NCI-H748 (cell line): ENCODE data around the gene B9D2.
"Not testable (repeated sequence)": the region's sequence is repeated elsewhere in the genome, so short reads cannot be mapped to it uniquely, and the experiment has no call there.

Source experiments
- DNase-seq: peaks from one replicate; lab custom pipeline; 2025; ENCODE audit not compliant: unreplicated experiment; lab: John Stamatoyannopoulos, UW

Gene B9D2

DNA sequence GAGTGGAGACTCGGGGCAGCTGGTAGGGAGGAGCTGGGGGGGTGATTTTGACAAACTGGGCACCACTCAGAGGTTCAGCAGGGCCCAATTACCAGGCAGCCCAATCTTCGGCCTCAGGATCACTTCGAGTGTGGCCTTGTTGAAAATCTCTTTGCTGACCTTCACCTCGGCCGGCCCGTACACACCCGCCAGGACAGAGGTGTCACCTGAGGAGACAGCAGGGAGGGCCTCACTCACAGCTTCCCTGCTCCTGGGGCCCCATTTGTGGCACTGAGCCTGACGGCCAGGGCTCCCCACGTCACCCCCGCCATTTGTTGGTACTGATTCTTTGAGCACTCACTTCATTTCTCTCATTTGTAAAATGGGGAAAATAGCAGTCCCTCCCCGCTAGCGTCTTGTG lies 28.8 kb upstream of the B9D2 start:
- DNase-seq: no peak

DNA sequence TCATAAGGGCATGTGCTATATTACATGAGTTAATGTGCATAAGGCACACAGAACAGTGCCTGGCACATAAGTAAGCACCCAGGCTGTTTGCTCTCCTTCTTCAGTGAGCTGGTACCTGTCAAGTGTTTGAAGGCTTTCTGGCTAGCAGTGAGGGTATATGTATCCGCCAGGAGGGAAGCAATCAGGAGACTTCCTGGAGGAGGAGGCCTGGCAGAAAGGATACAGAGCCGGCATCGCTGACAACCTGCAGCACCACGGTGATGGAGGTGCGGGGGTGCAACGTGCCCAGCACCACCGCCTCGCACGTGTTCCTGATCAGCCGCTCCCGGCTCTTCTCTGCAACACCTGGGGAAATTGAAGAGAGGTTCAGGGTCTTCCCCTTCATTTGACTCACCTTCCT lies 27.7 kb upstream of the B9D2 start:
- DNase-seq: no peak

DNA sequence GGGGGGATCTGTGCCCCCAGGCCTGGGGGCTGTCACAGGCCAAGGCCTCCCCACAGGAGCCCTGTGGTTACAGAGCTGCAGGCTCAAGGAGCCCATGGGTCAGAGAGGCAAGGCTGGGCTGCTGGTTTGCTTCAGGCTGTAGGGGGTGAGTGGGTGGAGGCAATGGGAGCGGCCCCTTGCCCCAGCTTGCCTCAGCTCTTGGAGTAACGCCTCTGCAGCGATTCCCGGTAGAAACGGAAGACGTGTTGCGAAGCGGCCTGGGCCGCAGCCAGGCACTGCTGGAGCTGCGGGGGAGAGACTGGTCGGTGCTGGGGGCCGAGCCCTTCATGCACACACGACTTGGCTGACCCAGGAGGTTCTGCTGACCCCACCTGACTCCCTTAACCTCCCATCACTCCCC lies 22.5 kb upstream of the B9D2 start:
- DNase-seq: no peak

DNA sequence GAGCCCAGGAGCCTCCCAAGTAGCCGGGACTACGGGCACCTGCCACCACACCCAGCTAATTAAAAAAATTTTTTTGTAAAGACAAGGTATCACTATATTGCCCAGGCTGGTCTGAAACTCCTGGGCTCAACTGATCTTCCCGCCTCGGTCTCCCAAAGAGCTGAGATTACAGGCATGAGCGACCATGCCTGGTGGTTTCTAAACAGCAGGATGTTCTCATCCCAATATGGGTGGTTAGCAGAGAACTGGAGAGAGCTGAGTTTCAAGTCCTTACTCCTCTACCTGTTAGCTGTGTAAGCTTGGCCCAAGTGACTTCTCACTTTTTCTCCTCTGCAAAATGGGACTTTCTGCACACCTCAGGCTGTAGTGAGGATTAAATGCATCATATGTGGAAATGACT lies 20.4 kb upstream of the B9D2 start:
- no peak for DNase-seq

DNA sequence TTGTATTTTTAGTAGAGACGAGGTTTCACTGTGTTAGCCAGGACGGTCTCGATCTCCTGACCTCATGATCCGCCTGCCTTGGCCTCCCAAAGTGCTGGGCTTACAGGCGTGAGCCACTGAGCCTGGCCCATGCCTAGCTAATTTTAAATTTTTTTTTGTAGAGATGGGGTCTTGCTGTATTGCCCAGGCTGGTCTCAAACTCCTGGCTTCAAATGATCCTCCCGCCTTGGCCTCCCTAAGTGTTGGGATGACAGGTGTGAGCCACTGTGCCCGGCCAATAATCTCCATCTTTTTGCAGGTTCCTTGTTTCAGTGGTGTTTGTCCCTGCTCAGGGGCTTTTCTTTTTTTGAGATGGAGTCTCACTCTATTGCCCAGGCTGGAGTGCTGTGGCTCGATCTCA lies 17.6 kb upstream of the B9D2 start:
- not testable (repeated sequence) for DNase-seq

DNA sequence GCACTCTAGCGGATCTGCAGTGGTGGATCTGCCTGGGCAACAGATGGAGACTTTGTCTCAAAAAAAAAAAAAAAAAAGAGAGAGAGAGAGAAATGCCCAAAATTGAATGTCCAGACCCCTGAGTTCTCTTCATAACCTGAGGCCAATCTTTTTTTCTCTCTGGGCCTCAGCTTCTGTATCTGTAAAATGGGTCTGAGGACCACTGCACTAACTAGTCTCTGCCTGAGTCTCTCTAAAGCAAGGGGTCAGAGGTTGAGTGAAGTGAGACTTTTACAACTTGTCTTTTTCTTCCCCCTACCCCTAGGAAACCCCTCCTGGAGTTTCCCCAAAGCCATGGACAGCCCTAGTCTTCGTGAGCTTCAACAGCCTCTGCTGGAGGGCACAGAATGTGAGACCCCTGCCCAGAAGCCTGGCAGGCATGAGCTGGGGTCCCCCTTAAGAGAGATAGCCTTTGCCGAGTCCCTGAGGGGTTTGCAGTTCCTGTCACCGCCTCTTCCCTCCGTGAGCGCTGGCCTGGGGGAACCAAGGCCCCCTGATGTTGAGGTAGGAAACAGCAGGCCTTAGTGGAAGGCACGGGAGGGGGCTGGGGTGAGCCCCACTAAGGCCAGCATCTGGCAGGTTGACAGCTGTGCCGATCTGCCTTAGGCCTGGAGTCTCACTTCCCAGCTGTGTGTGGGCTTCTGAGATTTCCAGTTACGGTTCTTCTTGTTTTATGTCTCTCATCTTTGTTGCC lies 14.2 kb upstream of the B9D2 start:
- DNase-seq: no peak

DNA sequence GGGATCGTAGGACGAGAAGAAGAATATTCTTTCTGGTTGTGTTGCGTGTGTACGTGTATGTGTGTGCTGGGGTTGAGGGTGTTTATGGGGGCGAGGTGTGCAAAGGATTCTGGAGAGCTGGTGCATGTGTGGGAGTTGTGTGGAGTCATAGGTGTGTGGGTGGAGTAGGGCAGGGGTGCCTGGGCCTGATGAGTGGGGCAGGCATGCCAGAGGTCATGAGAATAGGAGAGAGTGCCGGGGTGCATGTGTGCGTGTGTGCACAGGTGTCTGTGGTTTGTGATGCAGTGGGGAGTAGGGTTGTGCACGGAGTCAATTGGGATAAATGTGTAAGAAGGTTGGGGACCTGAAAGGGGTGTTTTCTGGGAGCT lies 13.0 kb upstream of the B9D2 start:
- no peak for DNase-seq

DNA sequence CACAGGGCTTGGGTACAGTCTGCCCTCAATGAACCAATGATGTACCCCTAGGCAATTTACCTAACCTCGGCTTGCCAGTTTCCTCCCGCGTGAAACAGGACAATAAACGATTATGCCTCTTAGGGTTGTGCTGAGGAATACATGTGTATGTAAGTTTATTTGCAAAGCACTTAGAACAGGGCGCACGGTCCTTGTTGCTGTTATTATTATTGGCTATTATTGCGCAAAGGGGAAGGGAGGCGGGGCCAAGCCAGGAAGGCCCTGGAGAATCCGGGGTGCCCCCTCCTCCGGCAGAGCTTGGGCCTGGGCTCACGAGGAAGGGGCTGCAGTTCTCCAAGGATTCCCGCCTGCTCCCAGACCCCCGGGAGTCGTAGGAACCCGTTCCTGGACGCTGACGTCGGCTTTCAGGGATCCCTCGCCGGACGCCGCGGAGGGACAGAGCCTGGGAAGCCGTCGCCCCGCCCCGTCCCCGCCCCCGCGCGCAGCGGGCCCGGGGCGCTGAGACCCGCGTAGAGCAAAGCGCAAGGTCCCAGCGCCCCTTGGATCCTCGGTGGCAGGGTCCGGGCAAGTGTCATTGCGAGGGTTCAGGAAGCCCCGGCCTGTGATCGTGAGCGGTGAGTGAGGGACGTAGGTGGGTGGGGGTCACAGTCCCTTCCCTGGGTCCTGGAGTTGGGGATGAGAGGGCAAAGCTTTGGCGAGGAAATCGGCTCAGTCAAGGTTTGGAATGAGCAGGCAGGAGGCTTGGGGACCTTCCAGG lies 12.5 kb upstream of the B9D2 start, which contains the start of gene TMEM91:
Gene TMEM91 (plus strand): TSS at position 293 of the 757 bp plus-strand sequence. CDS start 1,777 bp downstream, outside the sequence.
- peak; percentile 78 for DNase-seq

DNA sequence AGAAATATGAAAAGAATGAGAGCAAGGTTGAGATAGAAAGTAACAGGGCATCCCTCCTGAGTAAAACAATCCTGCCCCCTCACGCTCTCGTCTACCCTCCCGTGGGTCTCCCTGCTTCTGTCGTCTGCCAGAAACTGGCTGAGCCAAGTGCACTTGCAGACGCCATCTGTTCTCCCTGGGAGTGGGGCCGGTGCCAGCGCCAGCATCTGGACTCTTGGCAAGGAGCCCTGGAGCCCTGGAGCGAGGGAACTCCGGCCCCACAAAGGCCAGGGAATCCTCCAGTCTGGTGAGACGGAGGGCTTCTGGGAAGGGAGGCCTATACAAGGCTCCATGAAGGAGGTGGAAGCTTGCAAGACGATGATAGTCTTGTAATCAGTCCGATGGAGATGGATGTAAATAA lies 10.0 kb upstream of the B9D2 start:
- DNase-seq: peak; percentile 78

DNA sequence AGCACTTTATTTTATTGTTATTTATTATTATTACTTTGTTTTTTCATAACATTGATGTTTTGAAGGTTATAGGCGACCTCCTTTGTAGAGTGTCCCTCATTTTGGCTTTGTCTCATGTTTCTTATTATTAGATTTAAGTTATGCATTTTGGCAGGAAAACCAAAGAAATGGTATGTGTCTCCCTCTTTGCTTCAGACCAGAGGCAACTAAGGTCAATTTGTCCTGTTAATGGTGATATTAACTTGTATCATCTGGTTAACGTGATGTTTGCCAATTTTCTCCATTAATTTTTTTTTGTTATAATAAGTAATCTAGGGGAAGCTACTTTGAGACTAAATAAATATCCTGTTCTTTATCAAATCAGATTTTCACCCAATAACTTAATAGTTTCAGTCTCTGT lies 8.6 kb upstream of the B9D2 start:
- DNase-seq: no peak

DNA sequence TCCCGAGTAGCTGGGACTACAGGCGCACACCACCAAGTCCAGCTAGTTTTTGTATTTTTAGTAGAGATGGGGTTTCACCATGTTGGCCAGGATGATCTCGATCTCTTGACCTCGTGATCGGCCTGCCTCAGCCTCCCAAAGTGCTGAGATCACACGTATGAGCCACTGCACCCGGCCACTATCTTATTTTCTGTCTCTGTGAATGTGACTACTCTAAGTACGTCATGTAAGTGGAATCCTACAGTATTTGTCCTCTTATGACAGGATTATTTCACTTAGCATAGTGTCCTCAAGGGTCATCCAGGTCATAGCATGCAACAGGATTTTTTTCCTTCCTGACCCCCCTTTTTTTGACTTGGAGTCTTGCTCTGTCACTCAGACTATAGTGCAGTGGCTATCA lies 7.6 kb upstream of the B9D2 start:
- DNase-seq: no peak

DNA sequence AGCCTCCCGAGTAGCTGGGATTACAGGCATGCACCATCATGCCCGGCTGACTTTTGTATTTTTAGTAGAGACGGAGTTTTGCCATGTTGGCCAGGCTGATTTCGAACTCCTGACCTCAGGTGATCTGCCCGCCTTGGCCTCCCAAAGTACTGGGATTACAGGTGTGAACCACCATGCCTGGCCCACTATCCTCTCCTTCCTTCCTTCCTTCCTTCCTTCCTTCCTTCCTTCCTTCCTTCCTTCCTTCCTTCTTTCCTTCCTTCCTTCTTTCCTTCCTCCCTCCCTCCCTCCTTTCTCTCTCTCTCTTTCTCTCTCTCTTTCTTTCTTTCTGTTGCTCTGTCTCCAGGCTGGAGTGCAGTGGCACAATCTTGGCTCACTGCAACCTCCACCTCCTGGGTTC lies 7.2 kb upstream of the B9D2 start:
- not testable (repeated sequence) for DNase-seq

DNA sequence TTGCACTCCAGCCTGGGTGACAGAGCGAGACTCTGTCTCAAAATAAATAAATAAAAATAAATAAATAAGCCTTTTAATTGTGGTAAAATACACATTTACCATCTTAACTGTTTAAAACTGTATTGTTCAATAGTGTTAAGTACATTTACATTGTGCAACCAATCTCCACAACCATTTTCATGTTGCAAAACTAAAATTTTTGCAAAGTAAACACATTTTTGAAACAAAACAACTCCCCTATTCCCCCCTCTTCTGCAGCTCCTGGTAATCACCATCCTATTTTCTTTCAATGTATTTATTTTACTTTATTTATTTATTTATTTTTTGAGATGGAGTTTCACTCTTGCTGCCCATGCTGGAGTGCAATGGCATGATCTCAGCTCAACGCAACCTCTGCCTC lies 5.8 kb upstream of the B9D2 start:
- DNase-seq: no peak

DNA sequence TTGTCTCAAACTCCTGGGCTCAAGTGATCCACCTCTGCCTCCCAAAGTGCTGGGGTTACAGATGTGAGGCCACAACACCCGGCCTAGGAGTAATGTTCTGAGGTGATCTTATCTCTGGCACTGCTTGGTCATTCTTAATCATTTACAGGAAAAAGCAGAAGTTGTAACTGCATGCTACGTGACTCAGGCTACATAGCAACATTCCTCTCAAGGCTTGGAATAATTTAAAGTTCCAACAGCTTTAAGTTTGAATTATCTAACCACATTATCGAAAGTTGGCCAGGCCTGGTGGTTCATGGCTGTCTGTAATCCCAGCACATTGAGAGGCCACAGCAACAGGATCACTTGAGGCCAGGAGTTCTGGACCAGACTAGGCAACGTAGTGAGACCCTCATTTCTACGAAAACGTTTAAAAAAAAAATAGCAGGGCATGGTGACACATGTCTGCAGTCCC lies 3.9 kb upstream of the B9D2 start:
- no peak for DNase-seq

DNA sequence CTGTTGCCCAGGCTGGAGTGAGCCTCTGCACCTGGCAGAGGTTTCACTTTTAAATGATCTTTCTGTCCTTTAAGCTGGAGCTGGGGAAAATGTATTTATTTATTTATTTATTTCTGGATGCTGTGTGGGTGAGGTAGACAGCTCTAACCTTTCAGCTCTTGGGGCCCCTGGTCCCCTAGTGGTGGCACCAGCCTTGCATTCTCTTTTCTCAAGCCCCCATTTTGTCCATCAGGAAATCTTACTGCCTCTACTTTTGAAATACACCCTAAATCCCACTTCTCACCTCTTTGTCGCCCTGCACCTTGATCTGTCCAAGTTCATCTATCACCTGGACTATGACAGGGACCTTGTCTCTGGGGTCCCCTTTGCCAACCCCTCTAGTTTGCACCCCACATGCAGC lies 2.1 kb upstream of the B9D2 start:
- no peak for DNase-seq

DNA sequence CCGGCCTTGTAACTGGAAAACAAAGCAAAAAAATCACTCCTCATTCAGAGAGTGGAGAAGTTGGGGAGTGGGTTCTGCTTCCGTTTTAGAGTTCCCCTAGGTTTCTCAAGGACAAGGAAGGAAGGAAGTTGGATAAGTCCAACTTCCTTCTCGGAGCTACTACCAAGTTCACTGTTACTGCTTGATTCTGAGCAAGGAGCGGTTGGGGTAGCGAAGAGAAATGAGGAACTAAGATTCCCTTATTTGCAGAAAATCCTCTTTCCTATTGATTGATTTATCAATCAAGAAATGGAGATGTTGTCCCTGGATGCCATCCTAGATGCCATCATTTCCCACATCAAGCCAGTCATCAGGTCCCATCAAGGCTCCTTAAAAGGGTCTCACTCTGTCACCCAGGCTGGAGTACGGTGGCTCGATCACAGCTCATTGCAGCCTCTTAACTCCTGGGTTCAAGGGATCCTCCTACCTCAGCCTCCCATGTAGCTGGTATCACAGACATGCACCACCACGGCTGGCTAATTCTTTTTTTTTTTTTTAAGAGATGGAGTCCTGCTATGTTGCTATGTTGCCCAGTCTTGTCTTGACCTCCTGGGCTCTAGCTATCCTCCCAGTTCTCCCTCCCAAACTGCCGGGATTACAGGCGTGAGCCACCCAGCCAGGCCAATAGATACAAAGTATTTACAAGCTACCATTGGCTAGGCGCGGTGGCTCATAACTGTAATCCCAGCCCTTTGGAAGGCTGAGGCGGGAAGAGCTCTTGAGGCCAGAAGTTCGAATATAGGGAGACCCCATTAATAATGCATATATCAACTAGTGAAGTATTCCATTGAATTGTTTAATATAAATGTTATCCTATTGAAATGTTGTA lies 809 bp upstream of the B9D2 start:
- peak; percentile 21 for DNase-seq

DNA sequence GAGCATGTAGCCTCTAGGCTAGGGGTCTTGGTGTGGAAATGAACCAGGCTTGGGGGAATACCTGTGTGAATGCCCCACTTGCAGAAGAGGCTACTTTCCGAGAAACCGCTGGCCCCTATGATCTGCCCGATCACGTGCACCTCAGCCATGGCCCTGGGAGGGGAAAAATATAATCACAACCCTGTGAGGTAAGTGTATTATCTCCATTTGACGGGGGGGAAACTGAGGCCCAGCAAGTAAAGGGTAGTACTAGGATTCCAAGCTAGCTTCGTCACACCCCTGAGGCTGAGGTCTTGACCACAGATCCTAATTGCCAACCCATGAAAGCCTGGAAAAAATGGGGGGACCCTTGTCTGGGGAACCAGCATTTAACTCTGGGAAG lies 587 bp downstream of the B9D2 start:
- no peak for DNase-seq

DNA sequence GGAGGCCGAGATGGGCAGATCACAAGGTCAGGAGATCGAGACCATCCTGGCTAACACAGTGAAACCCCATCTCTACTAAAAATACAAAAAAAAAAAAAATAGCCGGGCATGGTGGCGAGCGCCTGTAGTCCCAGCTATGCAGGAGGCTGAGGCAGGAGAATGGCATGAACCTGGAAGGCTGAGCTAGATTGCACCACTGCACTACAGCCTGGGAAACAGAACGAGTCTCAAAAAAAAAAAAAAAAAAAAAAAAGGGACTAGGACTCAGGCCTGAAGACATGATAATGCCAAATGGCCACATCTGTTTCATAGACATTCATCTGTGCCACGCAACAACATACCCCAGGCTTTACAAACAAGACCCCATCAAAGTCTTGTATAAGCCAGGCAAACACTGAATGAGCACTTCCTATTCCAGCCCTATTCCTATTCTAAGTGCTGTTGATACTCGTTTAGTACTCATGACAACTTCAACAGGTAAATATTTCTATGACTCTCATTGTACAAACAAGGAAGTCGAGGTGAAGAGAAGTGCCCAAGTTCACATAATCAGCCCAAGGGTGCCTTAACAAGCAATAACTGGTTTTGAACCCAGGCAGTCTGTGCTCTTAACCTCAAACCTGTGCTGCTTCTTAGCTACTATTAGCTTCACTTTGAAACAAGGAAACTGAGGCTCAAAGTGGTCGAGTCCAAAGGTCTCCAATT lies 1.7 kb downstream of the B9D2 start:
- no peak for DNase-seq

DNA sequence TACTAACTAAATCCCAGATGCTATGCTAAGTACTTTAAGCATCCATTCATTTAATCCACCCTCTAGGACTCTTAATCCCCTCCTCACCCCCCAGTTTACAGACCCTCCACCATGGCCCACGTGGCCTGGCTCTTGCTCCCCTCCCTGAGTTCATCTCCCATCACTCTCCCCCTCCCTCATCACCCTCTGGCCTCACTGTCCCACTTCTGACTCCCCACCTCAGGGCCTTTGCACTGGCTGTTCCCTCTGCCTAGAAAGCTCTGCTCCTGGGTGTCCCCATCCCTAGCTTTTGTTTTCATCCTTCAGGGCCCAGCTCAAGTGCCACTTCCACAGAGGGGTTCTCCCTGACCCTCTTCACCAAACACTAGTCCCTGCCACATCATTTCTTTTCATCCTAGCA lies 4.2 kb downstream of the B9D2 start:
- DNase-seq: no peak

DNA sequence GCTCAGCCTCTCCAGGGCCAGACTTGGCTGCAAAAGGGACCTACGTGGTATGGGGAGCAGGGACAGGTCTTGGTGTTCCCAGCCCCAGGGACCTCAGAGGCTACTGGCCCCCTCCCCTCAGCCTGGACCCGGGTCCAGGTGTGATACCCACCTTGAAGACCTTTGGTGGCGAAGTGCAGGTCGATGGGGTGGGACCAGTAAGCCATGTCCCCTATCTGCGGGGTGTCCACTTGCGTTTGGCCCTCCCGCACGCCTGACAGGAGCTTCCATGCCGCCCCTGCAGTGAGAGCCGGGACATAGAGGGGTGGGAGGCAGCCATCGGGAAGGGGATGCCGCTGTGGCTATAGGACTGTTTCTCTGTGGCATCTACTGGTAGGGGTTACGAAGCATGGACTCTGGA lies 6.2 kb downstream of the B9D2 start:
- DNase-seq: no peak
